Activated T-cell treated with anti-CD3 and anti-CD28 coated beads, Interleukin-2, amount 50 U/mL, for 1 hour (primary cell): Measurements from ENCODE around the gene CPNE2.

Experiments used
- DNase-seq: peaks from one replicate; pipeline ENCODE4 v3.0.0-alpha.2; 2020

CPNE2 gene

GRCh38 chr16:57126411-57126810, 34.0 kb downstream of the CPNE2 start:
- DNase-seq = no peak

- no peak for DNase-seq
Observed at GRCh38 chr16:57127037-57127763, 34.8 kb downstream of the CPNE2 start.

GRCh38 chr16:57127836-57128235, 35.5 kb downstream of the CPNE2 start:
- DNase-seq = no peak

- DNase-seq = peak; percentile 52
Observed at GRCh38 chr16:57128771-57129389, 36.5 kb downstream of the CPNE2 start.

GRCh38 chr16:57130950-57131321, 38.6 kb downstream of the CPNE2 start:
- DNase-seq = no peak

GRCh38 chr16:57131351-57131970, 39.1 kb downstream of the CPNE2 start:
- no peak for DNase-seq

GRCh38 chr16:57132470-57132869, 40.1 kb downstream of the CPNE2 start:
- DNase-seq = no peak

- DNase-seq = no peak
Observed at GRCh38 chr16:57133031-57133430, 40.6 kb downstream of the CPNE2 start.

- no peak for DNase-seq
Observed at GRCh38 chr16:57133886-57134285, 41.5 kb downstream of the CPNE2 start.

- DNase-seq = peak; percentile 50
Observed at GRCh38 chr16:57134982-57135381, 42.6 kb downstream of the CPNE2 start.

GRCh38 chr16:57137043-57137442, 44.7 kb downstream of the CPNE2 start:
- DNase-seq = no peak

- DNase-seq = no peak
Observed at GRCh38 chr16:57137566-57138273, 45.3 kb downstream of the CPNE2 start.

GRCh38 chr16:57138281-57138935, 46.0 kb downstream of the CPNE2 start:
- DNase-seq = peak; percentile 11

- no peak for DNase-seq
Observed at GRCh38 chr16:57140931-57141668, 48.7 kb downstream of the CPNE2 start.

GRCh38 chr16:57141822-57142631, 49.6 kb downstream of the CPNE2 start:
- no peak for DNase-seq

- no peak for DNase-seq
Observed at GRCh38 chr16:57143149-57143921, 51.0 kb downstream of the CPNE2 start.

- no peak for DNase-seq
Observed at GRCh38 chr16:57144027-57144426, 51.6 kb downstream of the CPNE2 start.

GRCh38 chr16:57145046-57146021, 53.0 kb downstream of the CPNE2 start:
- DNase-seq = no peak

GRCh38 chr16:57146040-57146647, 53.8 kb downstream of the CPNE2 start:
- DNase-seq = no peak
